ENCODE results near the gene F13A1.

The F13A1 gene

DNA sequence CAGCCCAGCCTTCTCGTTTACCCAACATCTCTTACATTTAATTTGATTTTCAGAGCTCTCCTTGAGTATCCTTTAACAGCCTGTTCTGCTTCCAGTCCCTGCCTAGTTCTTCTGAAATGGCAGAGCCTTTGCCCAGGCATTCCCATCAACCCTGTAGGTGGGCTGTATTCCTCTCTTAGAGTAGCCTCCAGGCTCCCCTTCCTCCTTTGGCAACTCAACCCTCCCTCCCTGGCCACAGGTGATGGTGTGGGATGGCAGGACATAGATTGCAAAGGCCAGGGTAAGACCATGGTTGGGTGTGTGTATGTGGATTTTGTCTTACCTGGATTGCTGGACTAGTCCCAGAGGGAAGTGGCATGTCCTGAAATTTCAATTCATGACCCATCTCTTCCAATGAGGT lies 125.4 kb downstream of the F13A1 start:
- in situ Hi-C loops (cut with MboI; ENCODE audit: low sequenced_read_pairs), result no loop called here

DNA sequence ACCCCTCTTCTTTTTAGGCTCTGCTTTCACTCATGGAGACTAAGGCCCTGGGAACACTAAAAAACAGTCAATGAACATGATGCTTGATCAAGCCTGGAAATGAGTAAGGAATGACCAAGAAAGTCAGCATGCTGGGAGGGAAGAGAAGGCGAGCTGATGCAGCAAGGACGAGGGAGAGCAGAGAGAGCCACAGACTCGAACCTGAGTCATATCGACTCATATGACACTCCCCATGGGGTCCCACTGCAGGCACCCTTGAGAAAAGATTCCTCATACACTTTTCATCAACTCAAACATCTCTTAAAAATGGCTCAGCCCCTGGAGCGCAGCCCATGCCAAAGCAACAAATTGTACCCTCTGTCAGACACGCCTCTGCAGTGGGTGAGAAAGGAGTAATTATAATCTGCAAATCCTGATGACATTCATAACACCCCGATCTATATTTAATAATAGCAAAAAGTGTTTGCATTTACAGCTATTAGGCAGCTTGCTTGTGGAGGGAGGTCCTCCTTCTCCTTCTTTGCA lies 127.2 kb downstream of the F13A1 start:
- in situ Hi-C loops (cut with MboI; ENCODE audit: low sequenced_read_pairs), result no loop called here

GRCh38 chr6:6191909-6192308 lies 128.6 kb downstream of the F13A1 start:
- in situ Hi-C loops (cut with MboI; ENCODE audit: low sequenced_read_pairs), result no loop called here

DNA sequence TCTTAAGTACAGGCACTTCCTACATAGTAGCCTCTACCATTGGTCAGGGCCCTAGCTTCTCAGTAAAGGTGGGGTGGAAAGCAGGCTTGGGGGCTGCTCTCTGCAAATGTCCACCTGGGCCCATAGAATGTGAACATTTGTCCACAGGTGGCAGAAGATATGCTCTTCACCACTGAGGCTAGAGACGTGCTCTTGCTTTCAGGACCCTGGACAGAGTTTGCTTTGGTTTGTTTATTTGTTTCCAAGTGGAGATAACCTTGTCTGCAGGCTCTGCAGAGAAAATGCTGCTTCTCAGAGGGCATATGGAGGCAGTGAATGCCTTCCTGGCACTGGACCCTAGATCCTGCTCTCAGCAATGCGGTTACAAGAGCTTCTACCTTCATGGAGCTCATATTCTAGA lies 129.0 kb downstream of the F13A1 start:
- in situ Hi-C loops (cut with MboI; ENCODE audit: low sequenced_read_pairs), result no loop called here

GRCh38 chr6:6180684-6181083 lies 139.8 kb downstream of the F13A1 start:
- in situ Hi-C loops (cut with MboI; ENCODE audit: low sequenced_read_pairs), result no loop called here

GRCh38 chr6:6179858-6180623 lies 140.4 kb downstream of the F13A1 start:
- in situ Hi-C loops (cut with MboI; ENCODE audit: low sequenced_read_pairs), result no loop called here

GRCh38 chr6:6178795-6179194 lies 141.7 kb downstream of the F13A1 start:
- in situ Hi-C loops (cut with MboI; ENCODE audit: low sequenced_read_pairs), result no loop called here

- in situ Hi-C loops (cut with MboI; ENCODE audit: low sequenced_read_pairs), result no loop called here
Measured at GRCh38 chr6:6177754-6178153, 142.7 kb downstream of the F13A1 start.

DNA sequence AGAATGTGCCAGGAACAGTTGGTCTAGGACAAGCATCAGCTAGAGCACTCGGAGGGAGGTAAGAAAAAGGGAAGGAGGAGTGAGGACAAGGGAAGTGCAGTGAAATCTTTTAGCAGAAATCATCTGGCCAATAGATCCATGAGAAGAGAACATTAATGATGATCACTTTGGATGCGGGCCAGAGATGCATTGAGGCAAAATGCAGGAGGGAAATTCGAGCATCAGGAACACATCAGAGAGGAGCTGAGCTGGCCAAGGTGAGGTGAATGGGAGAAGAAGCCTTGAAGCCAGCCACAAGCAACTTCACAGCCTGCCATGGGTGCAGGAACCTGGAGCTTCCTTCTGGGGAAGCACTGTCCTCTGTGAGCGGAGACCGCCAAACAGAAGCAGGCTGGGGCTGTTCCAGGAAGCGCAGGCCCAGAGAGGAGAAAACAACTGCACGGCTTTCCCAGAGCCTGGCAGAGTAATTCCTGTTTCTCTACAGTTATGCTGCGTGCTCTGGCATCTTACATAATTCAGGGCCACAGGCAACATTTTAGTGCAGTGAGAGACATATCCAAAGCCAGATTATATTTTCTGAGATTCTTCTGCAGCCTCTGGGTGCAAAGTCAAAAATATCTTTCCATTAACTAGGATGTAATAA lies 143.8 kb downstream of the F13A1 start:
- in situ Hi-C loops (cut with MboI; ENCODE audit: low sequenced_read_pairs), result no loop called here

DNA sequence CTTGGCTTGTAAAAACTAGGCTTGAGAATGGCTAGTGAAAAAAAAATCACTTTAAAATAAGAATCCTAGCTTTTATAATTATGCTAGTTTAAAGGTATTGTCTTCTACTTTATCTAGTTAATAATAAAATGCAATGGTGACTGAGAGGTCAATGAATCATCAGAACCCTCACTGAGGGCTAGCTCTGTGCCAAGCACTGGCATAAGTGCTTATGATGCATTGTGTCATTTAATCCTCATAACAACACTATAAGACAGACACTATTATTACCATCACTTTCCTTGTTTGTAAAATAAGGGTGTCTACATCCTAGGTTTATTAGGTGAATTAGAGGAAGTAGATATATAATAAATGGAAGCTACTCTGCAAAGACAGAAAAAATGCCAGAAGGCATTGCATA lies 144.3 kb downstream of the F13A1 start:
- in situ Hi-C loops (cut with MboI; ENCODE audit: low sequenced_read_pairs), result no loop called here

GRCh38 chr6:6169141-6169540 lies 151.3 kb downstream of the F13A1 start:
- in situ Hi-C loops (cut with MboI; ENCODE audit: low sequenced_read_pairs), result no loop called here

DNA sequence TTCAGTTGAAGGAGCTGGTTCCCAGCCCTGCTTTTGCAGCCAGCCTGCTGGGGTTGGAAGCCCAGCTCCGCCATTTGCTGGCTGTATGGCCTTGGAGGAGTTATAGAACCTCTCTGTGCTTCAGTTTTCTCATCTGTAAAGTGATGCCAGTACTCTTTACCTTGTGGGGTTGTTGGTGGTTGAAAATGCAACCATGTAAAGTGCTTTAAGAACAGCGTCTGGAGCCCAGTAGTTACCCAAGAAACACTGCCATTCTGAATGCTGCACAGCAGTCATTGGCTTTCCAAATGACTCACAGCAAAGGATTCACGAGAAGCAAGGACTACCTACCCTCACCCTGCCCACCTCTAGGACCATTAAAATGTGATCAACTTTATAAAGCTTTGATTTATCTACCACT lies 154.4 kb downstream of the F13A1 start:
- in situ Hi-C loops (cut with MboI; ENCODE audit: low sequenced_read_pairs), result no loop called here

DNA sequence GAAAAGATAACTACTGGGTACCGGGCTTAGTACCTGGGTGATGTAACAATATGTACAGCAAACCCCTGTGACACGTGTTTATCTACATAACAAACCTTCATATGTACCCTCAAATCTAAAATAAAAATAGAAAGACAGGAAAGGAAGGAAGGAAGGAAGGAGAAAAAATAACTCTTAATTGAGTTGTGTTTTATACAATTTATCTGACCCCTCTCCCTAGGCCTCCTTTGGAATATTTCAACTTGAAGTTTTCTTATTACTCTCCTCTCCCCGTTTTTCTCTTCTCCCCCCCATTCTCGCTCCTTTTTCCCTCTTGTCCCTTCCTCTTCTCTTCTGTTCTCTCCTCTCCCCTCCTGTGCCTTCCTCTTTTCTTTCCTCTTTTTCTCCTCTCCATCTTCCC lies 156.1 kb downstream of the F13A1 start:
- in situ Hi-C loops (cut with MboI; ENCODE audit: low sequenced_read_pairs), result no loop called here

DNA sequence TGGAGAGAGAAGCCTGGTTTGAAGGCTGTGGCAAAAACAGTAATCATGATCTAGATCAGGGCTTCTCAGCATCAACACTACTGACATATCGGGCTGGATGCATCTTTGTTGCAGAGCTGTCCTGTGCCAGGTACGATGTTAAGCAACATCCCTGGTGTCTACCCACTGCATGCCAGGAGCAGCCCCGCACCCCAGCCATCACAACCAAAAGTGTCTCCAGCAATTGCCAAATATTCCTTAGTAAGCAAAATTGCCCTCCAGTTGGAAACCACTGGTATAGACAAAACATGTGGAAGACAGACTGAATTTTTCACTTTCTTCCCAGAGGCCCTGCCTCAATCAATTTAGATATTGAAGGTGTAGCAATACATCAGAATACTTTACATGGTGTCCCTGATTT lies 166.1 kb downstream of the F13A1 start:
- in situ Hi-C loops (cut with MboI; ENCODE audit: low sequenced_read_pairs), result no loop called here

DNA sequence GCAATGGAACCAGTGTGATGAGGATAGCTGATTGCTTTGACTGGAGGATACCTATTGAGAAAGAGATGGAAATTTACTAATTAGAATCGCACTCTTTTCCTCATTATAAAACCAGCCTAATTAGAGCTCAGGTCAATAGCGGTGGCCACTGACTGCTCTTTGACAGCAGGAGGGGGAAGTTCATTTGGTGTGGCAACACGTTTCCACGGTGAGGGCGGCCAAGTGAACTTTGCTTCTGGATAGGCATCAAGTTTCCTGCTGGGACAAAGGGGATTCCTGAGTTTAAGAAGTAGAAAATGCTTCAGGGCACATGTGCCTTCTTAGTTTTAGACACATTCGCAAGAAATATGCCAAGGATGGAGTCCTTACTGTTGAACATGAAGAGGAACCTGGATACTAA lies 168.4 kb downstream of the F13A1 start:
- in situ Hi-C loops (cut with MboI; ENCODE audit: low sequenced_read_pairs), result no loop called here

DNA sequence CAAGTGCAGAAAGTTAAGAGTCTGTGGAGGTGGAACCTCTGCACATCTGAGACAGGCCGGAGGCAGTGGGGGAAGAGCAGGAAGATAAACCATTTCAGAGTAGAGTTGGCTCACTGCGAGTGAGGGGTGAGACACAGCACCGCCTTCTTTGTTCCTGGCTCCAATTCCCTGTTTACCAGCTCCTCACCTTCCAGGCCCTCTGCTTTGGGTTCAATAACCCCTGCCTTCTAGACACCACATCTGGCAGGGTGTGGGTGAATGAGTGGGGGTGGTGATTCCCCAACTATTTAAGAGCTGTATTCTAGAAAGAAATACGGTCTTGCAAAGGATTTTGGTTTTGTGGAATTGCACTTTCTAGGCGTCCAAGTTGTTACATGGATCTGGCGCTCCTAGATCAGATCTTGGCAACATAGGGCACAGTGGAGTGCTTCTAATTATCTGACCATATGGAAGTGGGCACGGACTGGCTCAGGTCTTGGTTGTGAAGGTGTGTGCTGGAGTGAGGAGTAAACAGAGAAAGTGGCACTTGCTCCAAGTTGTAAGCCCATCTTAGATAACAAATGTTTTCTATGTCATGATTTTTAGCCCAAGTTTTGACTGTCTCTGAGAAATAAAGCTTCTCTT lies 172.2 kb downstream of the F13A1 start:
- in situ Hi-C loops (cut with MboI; ENCODE audit: low sequenced_read_pairs), result no loop called here

DNA sequence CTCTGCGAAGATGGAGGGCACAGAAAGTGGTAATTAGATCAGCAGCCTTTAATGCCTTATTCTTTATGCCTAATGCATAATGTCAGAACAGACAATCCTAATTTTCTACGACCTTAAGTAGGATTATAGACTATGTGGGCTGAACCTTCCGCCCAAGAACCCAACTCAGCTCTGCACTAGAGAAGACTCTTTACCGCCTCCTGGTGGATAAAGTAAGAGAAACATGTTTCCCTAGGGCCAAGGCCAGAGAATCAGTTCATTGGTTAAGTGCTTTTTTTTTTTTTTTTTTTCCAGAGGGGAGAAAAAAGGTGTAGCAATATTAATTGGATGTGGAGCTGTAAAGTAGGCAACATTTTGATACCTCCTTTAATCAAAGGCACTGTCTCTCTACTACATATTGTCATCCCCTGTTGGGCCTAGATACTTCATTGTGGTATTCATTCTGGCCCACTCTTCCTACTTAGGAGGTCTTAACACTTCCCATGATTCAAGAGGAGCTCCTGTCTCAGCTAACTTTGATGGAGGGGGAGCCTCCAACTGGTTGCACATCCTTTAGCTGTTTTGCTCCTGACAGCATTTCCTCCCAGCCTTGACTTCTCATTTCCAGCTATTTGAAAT lies 188.9 kb downstream of the F13A1 start:
- in situ Hi-C loops (cut with MboI; ENCODE audit: low sequenced_read_pairs), result no loop called here

DNA sequence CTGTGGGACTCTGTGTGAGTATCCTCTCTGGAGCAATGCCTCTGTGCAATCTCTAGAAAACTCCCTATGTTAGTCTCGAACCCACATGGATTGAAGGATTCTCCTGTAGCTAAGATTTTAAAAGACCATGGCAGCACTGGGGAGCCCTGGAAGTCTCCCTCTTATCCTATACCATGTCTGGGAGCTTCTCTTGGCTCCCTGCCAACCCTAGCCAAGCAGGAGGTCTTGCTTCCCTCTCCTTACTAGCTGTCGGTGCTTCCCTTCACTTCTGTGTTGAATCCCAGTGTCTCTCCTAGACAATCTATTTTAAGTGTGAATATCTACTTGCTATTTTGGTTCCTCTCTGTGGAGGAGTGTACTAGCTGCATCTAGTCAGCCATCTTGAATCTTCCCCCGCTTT lies 195.0 kb downstream of the F13A1 start:
- in situ Hi-C loops (cut with MboI; ENCODE audit: low sequenced_read_pairs), result no loop called here

- in situ Hi-C loops (cut with MboI; ENCODE audit: low sequenced_read_pairs), result no loop called here
Measured at GRCh38 chr6:6123803-6124202, 196.7 kb downstream of the F13A1 start.

- in situ Hi-C loops (cut with MboI; ENCODE audit: low sequenced_read_pairs), result no loop called here
Measured at GRCh38 chr6:6121943-6122342, 198.5 kb downstream of the F13A1 start.

- in situ Hi-C loops (cut with MboI; ENCODE audit: low sequenced_read_pairs), result no loop called here
Measured at GRCh38 chr6:6105472-6106036, 214.9 kb downstream of the F13A1 start.
